ENCODE measurements around the gene ERN1.

The ERN1 gene

DNA sequence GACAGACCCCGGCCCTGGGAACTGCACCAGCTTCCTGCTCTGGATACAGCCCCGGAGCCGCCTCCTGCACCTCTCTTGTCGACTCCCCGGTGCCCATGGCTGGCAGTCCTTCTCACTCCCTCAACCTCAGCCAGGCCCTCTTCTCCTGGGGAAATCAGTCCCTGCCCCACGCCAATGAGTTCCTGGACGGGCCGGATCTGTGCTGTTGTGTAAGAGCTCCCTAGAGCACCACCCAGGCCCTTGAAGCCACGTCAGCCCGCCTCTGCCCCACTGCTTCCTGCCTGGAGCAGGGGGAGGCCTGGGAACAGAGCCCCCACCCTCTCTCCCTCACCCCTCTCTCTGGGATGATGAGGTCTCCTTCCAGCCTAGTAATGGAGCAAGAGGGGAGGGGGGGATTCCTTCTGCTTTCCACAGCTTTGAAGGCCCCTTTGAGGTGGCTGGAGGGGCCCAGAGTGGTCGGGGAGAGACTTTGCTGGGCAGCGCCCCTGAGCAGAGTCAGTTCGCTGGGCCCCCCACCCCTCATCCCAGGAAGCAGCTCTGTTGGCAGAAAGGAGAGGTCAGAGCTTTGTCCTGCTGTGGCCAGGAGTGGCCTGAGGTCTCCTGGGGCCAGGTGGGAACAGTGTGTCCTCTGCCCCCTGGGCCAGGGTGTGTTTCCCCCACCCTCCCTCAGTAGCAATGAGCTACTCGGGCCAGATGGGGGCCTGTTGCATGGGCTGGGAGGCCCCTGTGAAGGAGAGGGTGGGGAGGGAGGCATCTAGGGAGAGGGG lies 128.0 kb downstream of the ERN1 start:
- no peak for DNase-seq

DNA sequence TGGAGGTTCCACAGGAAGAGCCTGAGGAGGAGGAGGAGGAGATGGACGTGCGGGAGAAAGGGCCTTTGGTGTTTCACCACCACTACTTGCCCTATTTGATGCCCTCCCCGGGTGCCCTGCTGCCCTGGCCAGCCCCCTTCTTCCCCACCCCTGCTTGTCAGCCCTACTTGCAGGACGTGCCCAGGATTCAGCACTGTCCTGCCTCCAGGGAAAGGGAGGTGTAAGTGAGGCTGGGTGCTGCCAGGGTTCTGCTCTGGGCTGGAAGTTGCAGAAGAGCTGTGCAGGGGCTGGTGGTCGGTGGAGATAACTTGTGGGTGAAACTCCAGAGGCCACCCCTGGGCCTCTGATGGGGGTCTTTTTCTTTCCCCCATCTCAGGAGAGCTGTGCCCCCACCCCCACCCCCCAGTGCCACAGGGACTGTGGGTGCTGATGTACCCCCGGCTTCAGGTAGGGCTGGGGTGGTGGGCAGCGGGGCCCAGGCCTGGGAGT lies 128.8 kb downstream of the ERN1 start:
- DNase-seq, result no peak

DNA sequence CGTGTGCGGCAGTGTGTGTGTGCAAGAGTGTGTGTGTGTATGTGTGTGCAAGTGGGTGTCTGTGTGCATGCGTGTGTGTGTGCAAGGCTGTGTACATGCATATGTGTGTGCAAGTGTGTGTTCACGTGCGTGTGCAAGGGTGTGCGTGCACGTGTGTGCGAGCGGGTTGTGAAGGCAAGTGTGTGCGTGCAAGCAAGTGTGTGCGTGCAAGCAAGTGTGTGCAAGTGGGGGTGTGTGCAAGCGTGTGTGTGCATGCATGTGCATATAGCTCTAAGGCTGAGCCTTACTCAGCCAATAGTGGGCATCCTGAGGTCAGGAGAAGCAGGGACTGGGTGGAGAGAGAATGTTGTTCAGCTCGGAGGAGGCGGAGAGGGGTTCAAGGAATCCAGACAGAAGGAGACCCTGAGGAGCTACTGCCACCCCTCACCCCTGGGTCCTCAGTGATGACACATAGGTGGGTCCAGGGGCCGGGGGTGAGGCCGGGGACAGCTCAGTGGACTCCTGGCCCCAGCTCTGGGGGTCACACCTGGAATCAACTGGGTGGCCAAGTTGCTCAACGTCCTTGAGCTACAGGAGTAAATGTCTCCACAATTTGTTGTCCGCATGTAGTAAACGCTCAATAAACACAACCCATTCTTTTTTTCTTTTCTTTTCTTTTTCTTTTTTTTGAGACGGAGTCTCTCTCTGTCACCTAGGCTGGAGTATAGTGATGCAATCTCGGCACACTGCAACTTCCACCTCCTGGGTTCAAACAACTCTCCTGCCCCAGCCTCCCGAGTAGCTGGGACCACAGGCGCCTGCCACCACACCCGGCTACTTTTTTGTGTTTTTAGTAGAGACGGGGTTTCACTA lies 130.0 kb downstream of the ERN1 start:
- DNase-seq, result no peak

DNA sequence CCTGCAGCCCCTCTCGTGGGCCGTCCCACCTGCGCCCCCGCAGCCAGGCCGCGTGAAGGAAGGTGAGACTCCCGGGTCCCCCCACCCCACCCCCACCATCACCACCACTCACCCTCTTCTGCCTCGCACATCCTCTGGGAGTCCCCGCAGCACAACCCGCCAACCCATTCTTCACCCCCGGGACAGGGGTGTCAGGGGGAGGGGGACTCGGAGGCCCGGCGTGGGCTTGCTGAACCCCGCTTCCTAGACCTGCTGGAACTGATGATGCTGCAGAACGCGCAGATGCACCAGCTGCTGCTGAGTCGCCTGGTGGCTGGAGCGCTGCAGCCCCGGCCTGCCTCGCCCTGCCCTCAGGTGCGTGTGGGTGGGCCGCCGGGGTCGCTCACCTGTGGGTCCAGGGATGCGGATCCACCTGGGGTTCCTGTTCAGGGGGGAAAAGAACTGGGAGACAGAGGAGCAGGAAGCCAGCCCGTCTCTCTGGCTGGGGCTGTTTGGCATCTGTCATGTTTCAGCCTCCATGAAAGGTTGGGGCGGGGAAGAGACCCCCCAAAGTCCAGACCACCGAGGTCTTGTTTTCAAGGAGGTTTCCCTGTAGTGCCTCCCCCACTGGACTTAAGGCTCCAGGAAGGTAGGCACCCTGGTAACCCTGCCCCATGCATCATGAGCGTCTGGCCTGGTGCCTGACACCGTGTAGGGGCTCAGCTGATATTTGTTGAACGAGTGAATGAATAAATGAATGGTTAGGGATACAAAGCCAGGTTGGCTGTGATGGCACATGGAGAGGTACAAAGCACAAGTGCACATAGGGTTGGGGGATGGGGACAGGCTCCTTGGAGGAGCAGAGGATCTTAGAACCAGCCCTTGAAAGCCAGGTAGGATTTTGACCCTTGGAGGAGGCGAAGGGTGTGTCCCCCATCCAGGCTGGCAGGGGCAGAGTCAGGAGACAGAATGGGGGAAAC lies 130.9 kb downstream of the ERN1 start:
- no peak for DNase-seq

DNA sequence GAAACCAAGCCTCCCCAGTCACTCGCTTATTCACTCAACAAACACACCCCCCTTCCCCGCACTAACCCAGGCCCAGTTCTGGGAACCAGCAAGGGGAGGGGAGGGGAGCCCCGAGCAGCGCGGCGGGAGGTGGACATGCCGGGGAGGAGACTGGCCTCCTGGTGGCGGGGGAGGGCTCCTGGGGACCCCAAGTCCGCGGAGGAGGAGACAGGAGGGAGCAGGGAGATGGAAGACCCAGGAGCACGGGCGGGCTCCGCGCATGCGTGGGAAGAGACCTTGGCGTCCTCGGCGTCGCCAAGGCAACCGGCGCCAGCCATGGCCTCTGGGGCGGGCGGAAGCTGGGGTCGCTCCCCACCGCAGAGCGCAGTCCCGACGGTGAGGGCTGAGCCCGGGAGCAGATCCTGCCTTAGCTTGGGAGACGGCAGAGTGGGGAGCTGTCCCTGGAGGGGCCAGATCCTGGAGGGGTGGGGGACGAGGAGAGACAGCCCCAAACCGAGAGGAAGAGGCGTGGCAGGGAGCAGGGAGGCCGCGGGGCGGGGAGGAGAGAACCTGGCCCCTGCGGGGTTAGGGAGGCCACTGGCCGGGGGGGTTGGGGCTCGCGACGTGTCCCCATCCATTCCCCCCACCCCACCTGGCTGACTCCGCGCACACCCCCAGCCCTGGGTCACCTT lies 131.8 kb downstream of the ERN1 start, which contains the start of gene PRR29:
PRR29 (plus strand) TSS at position 302 of the 671 bp plus-strand sequence; CDS start at position 316, 14 bp downstream.
- no peak for DNase-seq

DNA sequence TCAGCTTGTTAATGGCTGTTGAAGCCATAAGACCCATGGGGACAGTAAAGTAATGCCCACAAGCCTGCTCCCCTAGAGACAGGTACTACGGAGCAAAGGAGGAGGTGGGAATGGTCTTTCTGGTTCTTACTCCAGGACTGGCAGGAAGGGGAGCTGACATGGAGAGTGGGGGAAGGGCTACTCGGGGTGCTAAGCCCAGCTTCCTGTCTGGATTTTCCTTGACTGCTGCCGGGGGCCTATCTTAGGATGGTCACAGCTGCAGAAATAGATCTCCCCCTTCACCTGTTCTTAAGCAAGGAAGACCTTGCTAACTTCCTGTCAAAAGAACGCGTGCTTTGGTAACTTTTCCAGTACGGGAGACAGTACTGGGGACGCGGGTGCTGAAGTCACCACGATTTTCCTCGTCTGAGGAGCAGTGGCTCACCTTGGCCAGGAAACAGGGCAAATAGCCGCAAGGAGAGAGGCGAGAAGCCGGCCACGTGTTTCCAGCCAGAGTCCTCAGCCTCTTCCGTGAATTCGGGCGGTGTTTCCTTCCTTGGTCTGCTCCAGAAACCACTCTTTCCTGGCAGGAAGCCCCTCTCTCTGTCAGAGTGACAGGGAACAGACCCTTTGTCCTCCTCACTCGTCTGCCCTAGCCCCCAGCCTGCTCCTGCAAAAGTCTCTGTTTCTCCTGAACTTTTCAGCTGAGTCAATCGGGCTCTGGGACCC lies 132.4 kb downstream of the ERN1 start:
- no peak for DNase-seq

DNA sequence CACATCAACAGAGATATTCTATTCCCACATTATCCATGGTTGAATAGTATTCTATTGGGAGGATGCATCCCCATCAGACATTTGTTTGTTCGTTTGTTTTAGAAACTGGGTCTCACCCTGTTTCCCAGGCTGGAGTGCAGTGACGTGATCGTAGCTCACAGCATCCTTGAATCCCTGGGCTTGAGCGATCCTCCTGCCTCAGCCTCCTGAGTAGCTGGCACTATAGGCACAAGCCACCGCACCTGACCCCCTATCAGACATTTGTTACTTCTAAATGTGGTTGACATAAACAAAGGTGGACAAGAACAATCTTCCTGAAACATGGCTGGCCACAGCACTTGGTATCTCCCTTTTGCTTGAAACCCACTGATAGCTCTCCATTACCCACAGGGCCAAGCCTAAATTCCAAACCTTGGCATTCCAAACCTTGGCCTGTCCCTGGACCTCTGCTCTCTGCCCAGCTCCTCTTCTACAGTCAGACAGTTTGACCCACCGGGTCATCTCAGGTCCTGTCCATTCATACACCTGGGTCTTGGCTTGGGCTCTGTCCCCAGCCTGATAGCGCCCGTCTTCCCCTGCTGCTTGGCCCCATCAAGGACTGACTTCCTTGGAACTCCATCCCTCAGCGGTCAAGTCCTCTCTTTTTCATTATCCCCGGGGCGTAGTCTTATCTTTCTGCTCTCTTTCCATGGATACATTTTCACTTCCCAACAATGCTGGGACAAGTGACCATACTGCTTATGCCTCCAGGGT lies 133.3 kb downstream of the ERN1 start:
- DNase-seq, result no peak

DNA sequence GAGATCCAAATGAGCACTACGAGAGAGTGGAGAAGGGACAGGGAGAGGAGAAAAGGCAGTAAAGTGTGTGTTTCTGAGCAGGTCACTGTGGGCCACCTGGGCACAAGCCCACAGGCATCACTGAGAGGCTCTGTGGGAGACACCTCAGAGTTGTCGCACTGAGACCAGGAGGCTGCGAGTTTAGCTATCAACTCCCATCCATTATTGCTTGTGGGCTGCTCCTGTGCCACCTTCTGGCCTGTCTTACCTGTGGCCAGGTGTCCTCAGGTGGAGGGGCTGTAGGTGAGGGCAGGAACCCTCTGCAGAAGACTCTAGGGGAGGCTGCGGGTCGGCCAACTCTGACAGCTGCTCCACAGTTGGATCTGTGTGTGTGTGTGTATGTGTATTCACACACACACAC lies 134.3 kb downstream of the ERN1 start:
- no peak for DNase-seq

DNA sequence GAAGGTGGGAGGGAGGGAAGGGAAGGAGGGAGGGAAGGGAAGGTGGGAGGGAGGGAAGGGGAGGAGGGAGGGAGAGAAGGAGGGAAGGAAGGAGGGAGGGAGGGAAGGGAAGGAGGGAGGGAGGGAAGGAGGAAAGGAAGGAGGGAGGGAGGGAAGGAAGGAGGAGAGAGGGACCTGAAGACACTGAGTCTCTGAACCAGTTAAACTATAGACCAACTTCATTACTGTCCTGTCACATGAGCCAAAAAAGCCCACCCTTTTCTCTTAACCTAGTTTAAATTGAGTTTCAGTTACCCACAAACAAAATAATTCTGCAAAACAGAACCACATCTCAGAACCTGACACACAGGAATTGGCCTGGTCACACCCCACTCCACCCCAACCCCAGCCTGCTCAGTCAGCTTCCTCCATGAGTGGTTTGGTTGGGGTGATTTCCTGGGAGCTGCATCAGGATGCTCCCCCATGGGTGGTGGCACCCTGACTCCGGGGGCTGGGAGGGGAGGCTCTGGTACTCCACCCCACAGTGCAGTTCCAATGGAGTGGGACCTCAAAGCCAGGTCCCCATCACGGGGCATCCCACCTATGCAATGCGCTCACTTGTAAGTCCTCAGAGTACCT lies 136.5 kb downstream of the ERN1 start:
- no peak for DNase-seq

DNA sequence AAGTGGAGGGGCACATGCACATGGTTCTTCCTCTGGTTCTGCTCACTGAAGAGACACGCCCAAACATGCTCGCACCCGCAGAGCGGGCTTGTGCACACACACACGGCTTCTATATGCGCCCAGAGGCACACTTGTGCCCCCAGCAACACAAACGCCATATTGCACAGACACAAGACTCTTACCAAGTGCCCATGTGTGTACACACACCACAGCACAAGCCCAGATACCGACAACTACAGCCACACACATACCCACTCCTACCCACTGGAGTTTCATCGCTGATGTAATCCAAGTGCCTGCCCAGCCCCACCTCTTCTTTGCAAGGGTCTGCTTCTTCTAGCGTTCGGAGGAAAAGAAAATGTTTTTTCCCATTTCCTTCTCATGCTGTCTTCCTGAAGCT lies 138.3 kb downstream of the ERN1 start:
- DNase-seq, result no peak

DNA sequence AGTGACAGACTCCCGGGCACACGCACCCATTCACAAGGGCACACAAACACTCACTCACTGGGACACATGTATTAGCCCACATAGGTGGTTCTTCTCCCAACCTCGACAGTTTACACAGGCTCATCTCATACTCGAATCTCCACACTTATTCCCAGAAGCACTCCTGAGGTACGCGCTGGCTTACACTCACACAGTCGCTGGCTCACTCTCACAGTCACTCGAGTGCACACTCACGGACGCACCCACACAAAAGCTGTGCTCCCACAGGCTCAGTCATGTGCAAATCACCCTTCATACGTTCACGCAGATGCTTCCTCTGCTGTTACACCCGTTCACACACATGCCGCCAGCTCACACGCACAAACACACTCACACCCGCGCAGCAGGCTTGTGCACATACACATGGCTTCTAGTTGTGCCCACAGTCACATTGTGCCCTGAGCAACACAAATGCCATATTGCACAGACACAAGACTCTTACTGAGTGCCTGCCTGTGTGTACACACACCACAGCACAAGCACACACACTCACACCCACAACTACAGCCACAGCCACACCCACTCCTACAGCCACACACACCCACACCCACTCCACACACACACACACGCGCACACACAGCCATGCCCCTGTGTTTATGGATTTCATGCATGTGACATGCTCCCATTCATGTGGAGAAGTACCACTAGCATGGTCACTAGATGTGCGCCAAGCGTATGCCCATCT lies 140.2 kb downstream of the ERN1 start:
- DNase-seq, result no peak
